ENCODE data around the gene SRD5A1.

SRD5A1 gene

GRCh38 chr5:6720561-6720921, 87.3 kb downstream of the SRD5A1 start:
- H3K36me3 ChIP-seq (ENCODE audit: control insufficient read depth, insufficient read depth, low read length) = no peaks in the 10 kb centered on the region
- H3K4me3 ChIP-seq (ENCODE audit: low read depth, low read length) = no peak overlapping the region
- H3K27ac ChIP-seq = no peak overlapping the region
- TF ChIP-seq, protein P1, sequence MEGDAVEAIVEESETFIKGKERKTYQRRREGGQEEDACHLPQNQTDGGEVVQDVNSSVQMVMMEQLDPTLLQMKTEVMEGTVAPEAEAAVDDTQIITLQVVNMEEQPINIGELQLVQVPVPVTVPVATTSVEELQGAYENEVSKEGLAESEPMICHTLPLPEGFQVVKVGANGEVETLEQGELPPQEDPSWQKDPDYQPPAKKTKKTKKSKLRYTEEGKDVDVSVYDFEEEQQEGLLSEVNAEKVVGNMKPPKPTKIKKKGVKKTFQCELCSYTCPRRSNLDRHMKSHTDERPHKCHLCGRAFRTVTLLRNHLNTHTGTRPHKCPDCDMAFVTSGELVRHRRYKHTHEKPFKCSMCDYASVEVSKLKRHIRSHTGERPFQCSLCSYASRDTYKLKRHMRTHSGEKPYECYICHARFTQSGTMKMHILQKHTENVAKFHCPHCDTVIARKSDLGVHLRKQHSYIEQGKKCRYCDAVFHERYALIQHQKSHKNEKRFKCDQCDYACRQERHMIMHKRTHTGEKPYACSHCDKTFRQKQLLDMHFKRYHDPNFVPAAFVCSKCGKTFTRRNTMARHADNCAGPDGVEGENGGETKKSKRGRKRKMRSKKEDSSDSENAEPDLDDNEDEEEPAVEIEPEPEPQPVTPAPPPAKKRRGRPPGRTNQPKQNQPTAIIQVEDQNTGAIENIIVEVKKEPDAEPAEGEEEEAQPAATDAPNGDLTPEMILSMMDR (IDR thresholded peaks at IDR 0.05) = no peak
- H3K79me2 ChIP-seq = peaks cover 81% of the 10 kb centered on the region
- no peaks in the 10 kb centered on the region for H3K9me3 ChIP-seq (ENCODE audit: control insufficient read depth, low read length)
- H3K4me1 ChIP-seq = peaks cover 23% of the 10 kb centered on the region
- no peak overlapping the region for H3K9ac ChIP-seq
- no peaks in the 10 kb centered on the region for H3K27me3 ChIP-seq (ENCODE audit: control insufficient read depth, insufficient read depth, low read length)
- no peak overlapping the region for H3K4me2 ChIP-seq (ENCODE audit: low read length)
- H2AFZ ChIP-seq = no peak overlapping the region

DNA sequence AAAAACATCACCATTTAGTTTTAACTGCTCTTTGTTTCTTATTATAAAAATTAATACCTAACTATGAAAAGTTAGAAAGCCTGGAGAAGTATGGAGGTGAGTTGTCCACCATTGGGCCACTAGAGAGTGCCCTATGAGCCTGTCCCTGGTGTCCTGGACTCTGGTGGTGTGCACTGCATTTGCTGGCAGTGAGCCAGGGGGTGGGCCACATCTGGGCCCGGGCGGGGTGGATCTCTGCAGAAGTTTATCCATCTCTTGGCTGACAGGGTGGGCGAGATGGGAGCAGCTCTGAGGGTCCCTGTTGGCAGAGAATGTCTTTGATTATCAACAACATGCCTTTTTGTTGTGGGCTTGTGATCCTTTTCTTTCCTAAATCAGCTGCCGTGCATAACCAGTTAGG, 88.2 kb downstream of the SRD5A1 start:
- TF ChIP-seq, protein P1 (IDR thresholded peaks at IDR 0.05) = no peak
- Histone ChIP-seq H3K4me1 (peaks cover 14% of the 10 kb centered on the region), H3K36me3 (ENCODE audit: control insufficient read depth, insufficient read depth, low read length) (no peaks in the 10 kb centered on the region), H2AFZ (no peak overlapping the region), H3K27me3 (ENCODE audit: control insufficient read depth, insufficient read depth, low read length) (no peaks in the 10 kb centered on the region), H3K79me2 (peaks cover 81% of the 10 kb centered on the region), H3K9ac (no peak overlapping the region), H3K27ac (no peak overlapping the region), H3K4me2 (ENCODE audit: low read length) (no peak overlapping the region), H3K9me3 (ENCODE audit: control insufficient read depth, low read length) (no peaks in the 10 kb centered on the region), H3K4me3 (ENCODE audit: low read depth, low read length) (no peak overlapping the region)

GRCh38 chr5:6722015-6722414, 88.8 kb downstream of the SRD5A1 start:
- no peak overlapping the region for H2AFZ ChIP-seq
- peaks cover 81% of the 10 kb centered on the region for H3K79me2 ChIP-seq
- H3K27me3 ChIP-seq (ENCODE audit: control insufficient read depth, insufficient read depth, low read length) = no peaks in the 10 kb centered on the region
- peaks cover 8% of the 10 kb centered on the region for H3K4me1 ChIP-seq
- H3K9me3 ChIP-seq (ENCODE audit: control insufficient read depth, low read length) = no peaks in the 10 kb centered on the region
- no peaks in the 10 kb centered on the region for H3K36me3 ChIP-seq (ENCODE audit: control insufficient read depth, insufficient read depth, low read length)
- peak overlapping the region; percentile 11 for H3K27ac ChIP-seq
- no peak overlapping the region for H3K4me2 ChIP-seq (ENCODE audit: low read length)
- TF ChIP-seq, protein P1 (IDR thresholded peaks at IDR 0.05) = no peak
- H3K9ac ChIP-seq = no peak overlapping the region
- H3K4me3 ChIP-seq (ENCODE audit: low read depth, low read length) = no peak overlapping the region

DNA sequence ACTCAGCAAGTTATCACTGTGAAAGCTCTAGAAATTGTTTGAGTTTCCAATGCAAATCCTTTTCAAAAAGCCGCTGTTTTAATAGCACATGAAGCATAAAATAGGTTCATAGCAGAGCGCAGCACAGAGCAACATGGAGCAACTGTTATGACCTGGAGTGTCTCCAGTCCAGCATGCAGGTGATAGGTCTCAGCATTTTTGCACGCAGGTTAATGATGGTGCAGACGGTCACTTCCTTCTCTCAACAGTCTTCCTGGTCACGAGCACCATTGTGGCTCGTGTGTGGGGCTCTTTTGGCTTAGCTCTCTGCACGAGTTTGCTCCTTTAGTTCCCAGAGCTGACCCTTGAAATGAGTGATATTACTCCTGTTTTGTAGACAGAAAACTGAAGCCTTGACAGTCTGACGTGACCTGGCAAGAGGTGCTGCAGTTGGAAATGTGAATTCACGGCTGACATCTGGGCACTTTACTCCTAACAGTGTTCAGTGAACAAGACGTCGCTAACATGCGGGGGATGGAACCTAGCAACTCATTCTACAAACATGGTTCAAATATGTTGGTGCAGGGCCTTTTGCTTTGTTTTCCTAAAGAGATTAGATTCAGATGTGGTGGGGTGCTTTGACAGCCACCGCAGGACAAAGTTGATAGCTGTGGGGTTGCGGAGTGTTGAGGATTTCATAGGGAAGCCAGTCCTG, 90.0 kb downstream of the SRD5A1 start:
- Histone ChIP-seq H3K4me3 (ENCODE audit: low read depth, low read length) (no peak overlapping the region), H3K36me3 (ENCODE audit: control insufficient read depth, insufficient read depth, low read length) (no peaks in the 10 kb centered on the region), H3K4me2 (ENCODE audit: low read length) (no peak overlapping the region), H3K27ac (no peak overlapping the region), H3K4me1 (peaks cover 4% of the 10 kb centered on the region), H3K79me2 (peaks cover 83% of the 10 kb centered on the region), H3K9ac (no peak overlapping the region), H3K27me3 (ENCODE audit: control insufficient read depth, insufficient read depth, low read length) (no peaks in the 10 kb centered on the region), H2AFZ (no peak overlapping the region), H3K9me3 (ENCODE audit: control insufficient read depth, low read length) (no peaks in the 10 kb centered on the region)
- TF ChIP-seq, protein P1 (IDR thresholded peaks at IDR 0.05) = no peak

- TF ChIP-seq, protein P1 (IDR thresholded peaks at IDR 0.05) = no peak
- Histone ChIP-seq H3K27me3 (ENCODE audit: control insufficient read depth, insufficient read depth, low read length) (no peaks in the 10 kb centered on the region), H3K4me2 (ENCODE audit: low read length) (no peak overlapping the region), H3K79me2 (peaks cover 79% of the 10 kb centered on the region), H2AFZ (no peak overlapping the region), H3K9ac (no peak overlapping the region), H3K36me3 (ENCODE audit: control insufficient read depth, insufficient read depth, low read length) (no peaks in the 10 kb centered on the region), H3K4me1 (no peaks in the 10 kb centered on the region), H3K9me3 (ENCODE audit: control insufficient read depth, low read length) (no peaks in the 10 kb centered on the region), H3K4me3 (ENCODE audit: low read depth, low read length) (no peak overlapping the region), H3K27ac (no peak overlapping the region)
These were observed 90.6 kb downstream of the SRD5A1 start for GRCh38 chr5:6723816-6724300.
